Stimulated activated CD8-positive, alpha-beta memory T cell treated with anti-CD3 and anti-CD28 coated beads, Interleukin-15, amount 100 ng/mL, for 24 hours (primary cell): ENCODE results near the gene CARNS1.

ENCODE experiments used
- DNase-seq: peaks from one replicate; pipeline ENCODE4 v3.0.0-alpha.2; 2020; ENCODE audit warnings: low read depth

CARNS1 gene

DNA sequence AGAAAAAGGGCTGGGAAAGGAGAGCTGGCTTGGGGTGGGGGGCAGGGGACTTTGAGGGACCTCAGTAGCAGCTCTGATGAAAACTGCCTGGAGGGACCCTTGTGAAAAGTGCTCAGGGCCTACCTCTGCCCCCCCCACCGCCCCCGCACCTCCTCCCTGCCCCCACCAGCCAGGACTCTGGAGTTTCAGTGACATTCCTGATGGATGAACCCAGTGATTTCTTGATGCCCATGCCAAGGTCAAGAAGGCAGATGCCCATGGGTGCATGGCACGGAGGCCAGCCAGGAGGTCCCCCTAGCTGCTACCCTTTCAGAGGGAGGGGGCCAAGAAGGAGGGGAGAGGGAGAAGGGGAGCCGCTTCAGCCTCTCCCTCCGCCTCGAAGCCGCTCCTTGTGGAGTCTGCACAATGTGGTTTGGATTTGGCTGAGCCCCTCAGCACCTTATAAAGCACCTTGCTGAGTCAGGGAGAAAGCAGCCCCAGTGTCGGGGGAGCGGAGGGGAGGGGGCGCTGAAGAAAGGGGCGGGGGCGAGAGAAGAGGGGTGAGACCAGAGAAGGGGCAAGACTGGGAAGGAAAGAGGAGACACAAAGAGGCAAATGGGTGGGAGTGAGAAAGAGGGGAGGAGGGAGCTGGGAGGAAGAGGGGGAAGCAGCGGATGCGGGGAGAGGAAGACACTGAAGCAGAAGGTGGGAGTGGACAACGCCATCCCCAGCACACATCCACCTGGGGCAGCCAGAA lies 40.0 kb upstream of the CARNS1 start:
- DNase-seq, result no peak

DNA sequence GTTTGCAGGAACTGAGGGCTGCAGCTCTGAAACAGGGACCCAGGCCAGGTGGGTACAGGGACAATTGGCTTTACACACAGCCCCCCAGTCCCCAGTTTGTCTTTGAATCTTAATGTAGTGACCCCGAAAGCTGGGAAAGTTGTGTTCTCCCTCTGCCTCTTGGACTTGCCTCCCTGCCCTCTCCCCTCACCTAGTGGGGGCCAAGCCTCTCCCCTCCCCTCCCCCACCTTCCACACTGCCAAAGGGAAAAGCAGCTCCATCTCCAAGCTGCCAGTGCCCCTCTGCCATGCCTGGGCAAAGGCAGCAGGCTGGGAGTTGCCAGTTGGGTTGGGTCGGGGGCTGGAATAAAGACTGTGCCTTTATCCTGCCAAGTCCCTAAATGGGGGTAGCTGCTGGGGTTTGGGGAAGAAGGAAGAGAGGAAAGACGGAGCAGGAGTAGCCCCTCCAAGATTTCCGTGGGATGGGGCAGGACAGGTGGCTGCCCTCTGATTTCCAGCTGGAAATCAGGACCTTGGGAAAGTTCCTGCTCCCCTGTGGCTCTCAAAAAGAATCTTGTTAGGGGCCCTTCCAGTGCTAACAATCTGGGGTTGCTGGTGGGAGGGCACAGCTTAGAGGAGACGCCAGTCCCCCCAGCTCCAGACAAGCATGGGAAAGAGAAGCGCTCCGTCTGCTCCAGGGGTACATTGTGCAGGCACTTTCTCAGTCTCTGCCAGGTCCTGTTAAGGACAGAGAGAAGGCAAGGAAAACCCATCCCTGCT lies 39.2 kb upstream of the CARNS1 start:
- no peak for DNase-seq

DNA sequence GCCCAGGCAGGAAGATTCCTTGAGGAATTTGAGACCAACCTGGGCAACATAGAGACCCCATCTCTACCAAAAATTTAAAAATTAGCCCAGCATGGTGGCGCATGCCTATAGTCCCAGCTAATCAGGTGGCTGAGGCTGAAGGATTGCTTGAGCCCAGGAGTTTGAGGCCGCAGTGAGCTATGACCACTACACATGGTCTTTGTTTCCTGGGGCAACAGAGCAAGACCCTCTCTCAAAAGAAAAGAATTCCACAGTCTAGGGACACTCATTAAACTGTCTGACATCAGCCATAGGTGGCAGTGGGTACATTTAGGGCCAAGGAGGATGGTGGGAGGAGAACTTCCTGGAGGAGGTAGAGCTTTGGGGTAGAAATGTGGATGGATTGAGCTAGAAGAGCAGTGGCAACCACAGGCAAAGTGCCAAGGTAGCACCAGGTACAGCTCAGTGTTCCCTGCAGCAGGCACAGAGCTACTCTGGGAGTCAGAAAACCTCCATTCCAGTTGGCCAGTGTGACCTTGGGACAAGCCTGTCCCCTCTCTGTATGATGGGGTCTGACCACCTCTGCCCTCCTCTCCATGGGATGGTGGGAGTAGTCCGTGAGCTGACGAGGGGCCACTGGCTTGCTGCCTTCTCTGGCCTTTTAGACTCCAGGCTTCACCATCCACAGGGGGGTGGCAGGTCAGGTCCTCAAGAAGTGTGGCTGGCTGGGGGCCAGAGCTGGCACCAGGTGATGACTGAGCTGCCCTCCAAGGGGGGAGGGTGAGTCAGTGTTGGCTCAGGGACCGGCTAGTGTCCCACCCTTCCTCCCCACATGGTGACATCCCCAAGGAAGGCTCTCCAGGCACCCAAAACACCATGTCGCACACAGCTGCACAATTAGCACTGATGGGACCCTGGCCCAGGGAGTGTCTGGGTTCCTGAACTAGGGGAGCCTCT lies 38.3 kb upstream of the CARNS1 start:
- DNase-seq, result no peak

DNA sequence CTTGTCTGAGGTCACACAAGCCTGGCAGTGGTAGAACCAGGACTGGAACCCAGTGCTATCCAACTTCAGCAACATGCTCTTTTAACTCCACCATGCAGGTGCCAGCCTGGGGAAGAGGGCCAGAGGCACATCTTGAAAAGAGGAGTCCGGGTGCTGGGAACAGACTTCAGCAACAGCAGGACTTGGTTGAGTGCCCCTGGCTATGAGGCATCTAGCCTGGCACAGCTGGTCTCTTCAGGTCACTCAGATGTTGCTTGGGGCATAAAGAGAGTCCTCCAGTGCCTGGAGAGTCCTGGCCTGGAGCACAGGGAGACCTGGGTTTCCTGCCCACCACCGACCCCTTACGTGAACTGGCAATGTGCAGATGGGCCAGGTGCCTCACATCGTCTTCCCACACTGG lies 36.9 kb upstream of the CARNS1 start:
- DNase-seq, result no peak

DNA sequence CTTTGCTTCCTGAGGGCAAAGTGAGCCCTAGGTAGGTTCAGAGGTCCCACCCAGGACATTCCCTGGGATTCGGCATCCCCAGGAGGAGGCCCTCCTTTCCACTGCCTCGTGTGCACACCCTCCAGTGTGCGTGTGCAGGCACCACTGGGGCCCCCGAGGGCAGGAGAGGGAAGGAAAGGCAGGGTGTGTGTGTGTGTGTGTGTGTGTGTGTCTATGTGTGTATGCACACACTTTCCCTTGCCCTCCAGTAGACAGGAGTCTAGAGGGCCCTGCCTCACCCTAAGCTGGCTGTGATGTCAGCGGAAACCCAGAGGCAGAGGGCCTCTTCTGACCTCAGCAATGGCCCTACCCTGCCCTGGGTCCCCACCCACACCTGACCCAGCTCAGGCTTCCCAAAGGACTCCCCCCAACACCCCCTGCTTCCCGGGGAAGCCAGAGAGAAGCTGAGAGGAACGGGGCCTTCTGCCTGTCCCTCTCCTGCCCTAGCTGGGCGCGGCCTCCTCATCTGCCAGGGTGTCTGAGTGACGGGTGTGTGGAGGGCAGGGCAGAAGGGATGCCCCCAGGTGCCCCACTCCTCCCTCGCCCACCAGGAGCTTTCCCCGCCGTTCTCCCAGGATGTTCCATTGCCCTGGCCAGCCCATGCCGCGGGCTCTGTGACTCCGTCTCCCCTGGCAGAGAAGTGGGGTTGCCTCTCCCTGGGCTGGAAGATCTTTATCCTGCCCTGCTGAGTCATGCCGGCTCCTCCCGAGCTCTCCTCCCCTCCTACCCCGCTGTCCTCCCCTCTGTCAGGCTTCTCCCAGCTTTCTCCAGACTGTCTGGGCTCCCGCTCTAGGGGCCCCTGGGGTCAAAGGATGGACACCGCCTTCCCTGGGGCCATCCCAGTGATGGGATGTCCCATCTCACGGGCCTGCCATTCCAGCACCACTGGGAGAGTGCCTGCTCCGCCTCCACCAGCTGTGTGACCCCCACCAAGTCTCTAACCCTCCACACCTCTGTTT lies 36.1 kb upstream of the CARNS1 start:
- DNase-seq, result no peak

DNA sequence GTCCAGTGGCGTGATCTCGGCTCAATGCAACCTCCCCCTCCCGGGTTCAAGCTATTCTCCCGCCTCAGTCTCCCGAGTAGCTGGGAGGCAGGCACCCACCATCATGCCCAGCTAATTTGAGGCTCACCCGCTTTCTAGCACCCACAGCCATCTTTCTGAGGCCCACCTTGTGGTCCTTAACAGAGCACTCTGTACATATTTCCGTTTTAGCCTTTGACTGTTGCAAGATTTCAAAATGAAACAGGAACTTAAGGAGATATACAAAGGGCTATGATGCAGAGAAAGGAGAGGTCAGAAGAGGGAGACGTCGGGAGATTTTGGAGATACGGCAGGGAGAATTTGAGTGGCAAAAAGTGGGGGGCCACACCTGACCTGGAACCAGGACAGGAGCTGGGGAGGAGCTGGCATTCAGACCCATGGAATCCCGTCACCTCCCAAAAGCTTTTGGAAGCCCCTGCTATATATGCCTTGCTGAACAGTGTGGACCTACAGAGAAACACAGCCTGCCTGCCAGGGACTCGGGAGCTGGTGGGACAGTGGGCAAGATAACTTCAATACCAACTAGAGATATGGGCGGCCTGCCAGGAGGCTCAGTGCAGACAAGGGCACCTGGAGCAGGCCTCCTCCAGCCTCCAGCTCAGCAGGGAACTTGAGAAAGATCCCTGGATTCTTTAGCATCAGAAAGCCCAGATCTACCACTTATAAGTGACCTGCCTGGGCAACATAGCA lies 34.1 kb upstream of the CARNS1 start:
- no peak for DNase-seq

DNA sequence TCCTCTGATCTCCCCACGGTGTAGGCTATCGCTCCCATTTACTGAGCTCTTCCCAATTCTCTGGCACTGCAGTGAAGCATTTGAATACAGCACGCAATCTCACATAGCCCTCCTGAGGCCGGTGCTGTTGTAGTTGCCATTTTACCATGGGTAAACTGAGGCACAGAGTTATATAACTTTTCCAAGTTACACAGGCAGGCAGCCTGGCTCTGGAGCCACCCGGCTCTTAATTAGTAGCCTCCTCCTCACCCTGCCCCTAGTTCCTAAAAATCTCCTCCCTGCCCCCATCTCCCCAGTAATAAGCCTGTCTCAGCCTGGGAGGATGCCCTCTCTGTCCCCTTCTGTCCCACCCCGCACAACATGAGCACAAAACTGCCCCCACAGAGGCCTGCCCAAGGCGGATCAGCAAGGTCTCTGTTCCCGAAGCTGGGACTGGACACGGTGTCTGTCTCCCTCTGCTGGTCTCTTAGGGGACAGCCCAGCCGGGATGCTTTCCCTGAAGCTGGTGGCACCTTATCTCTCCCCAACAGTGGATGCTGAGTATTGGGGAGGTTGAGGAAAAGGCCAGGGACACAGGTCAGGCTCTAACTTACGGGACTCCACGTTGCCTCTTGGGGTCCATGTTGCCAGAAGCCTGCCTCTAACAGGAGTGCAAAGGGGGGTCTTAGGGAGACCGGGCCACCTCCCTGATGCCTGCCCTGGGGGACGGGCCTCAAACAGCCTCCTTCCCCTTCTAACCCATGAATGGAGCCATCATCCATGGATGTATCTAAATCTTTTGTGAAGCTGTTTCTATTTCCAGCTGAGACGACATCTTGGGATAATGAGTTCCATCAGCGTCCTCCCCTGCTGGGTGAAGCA lies 33.0 kb upstream of the CARNS1 start:
- DNase-seq, result peak; percentile 54

DNA sequence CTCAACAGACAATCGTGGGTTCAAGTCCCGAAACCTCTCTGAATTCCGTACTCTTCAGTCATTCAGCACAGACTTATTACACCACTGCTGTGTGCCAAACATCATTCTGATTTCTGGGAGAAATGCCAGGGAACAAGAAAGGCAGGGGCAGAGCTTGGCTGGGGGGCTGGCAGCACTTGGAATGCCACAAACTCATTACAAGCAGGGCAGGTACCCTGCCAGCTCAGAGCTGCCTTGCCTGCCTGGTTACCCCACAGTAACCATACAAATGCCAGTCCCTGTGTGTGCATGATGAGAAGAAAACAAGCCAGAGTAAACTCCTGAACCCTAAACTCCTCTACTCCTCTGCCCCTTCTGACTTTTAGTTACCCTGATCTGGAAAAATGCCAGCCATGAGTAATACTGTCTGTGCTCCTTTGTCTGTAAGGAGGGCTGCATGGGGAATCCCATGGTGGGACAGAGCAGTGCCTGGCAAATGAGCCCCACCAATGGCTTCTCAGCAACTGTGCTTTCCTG lies 30.6 kb upstream of the CARNS1 start:
- no peak for DNase-seq

DNA sequence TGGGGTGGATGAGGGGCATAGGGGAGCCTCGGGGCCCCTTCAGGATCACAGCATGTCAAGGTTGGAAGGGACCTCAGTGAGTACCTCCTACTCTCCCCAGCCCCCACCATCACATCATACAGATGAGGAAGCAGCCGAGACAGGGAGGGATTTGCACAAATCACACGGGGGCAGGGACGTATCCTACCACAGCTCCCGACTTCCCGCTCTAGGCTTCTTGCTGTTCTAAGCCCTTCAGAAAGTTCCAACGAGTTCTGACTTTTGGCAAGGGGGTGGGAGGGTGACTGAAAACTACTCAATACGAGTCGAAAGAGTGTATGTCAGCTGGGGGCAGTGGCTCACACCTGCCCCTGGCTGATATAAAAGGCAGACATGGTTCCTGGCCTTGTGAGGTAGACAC lies 28.4 kb upstream of the CARNS1 start:
- no peak for DNase-seq

DNA sequence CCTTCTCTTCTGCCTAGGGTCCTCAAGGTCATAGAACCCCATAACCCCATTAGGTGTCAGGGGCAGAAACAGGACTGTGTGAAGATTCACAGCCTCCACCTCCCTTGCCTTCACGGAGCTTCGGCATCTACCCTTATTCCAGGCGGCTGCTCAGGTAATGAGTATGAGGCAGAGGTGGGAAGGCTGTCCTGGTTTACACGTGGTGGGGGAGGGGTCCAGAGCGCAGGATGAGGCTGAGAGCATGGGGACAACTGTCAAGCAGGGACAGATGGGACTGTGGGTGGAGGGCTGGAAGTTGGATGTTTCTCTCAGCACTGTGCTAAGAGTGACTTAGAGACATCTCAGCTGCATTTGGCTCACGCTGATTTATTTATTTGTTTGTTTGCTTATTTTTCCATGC lies 28.0 kb upstream of the CARNS1 start:
- DNase-seq, result no peak

DNA sequence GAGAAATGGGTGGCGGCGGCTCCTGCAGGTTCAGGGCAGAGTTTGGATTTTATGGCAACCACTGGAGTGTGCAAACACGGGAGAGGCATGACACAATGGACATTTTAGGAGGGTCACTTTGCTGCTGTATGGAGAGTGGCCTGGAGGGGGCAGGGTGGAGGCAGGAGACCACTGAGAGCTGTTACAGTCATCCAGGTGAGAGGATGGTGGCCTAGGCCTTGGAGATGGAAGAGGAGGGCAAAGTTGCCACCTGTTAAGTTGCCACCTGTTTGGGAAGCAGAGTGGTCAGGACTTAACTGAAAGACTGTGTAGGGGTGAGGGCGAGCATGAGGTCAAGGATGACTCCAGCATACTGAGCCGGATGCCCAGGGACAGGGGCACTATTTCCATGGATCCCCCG lies 26.0 kb upstream of the CARNS1 start:
- no peak for DNase-seq

DNA sequence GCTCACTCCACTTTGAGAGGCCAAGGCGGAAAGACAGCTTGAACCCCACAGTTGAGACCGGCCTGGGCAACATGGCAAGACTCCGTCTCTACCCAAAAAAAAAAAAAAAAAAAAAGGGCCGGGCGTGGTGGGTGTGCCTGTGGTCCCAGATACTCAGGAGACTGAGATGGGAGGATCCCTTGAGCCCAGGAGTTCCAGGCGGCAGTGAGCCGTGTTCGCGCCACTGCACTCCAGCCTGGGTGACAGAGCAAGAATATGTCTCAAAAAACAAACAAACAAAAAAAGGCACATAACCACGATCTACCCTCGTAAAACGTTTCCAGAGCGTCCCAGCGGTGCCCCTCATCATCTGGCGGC lies 24.6 kb upstream of the CARNS1 start:
- DNase-seq, result no peak

DNA sequence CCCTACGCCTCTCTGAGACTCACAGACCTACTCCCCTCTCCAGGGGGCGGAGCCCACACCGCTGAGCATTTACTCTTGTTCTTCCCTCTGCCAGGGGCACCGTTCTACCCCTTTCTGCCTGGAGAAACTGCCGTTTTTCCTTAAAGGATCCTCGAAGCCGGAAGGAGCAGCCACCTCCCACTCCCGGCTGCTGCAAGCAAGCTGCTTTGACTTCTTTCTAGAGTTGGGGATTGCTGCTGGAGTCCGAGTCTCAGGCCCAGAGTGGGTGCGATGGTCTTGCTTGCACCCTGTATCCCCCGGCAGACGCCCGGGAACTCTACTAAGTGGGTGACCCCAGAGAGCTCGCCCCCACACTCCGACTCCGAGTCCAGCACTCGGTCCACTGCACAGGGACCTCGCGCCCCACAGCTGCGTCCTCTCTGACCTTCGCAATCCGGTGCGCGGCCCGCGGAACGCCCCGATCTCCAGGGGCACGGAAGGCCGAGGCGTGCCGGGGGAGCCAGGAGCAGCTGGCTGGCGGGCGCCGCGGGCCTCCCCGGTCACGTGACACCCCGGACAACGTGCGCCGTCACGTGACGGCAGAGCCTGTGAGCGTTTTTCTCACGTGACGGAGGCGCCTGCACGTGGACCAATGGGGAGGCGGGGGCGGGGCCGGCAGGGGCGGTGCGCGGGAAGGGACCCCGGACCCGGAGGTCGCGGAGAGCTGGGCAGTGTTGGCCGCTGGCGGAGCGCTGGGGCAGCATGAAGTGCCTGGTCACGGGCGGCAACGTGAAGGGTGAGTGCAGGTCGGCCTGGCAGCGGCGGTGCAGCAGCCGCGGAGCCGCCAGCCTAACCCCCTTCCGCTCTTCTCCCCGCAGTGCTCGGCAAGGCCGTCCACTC lies 23.9 kb upstream of the CARNS1 start, which contains the start of gene RAD9A:
RAD9A (plus strand) TSS at position 683 of the 879 bp plus-strand sequence; CDS start at position 742, 59 bp downstream.
- peak; percentile 92 for DNase-seq

DNA sequence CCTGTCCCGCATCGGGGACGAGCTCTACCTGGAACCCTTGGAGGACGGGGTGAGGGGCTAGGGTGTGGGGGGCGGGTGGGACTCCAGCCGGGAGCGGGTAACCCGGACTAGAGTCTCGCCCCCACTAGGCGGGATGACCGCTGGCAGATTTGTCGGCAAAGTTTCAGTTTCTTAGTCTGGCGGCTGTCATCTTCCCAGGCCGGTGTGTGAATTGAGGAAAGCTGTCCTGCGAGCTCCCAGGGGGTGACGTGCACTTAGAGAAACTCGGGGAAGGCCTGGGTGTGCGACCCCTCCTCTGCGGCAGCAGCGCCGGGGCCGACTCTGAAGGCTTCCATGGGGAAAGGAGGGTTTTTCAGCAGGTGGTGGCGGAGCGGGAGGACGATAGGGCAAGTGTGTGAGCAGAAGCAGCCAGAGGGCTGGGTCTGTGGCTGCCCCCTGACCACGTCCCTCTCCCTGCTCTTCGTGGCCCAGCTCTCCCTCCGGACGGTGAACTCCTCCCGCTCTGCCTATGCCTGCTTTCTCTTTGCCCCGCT lies 23.2 kb upstream of the CARNS1 start:
- DNase-seq, result no peak

DNA sequence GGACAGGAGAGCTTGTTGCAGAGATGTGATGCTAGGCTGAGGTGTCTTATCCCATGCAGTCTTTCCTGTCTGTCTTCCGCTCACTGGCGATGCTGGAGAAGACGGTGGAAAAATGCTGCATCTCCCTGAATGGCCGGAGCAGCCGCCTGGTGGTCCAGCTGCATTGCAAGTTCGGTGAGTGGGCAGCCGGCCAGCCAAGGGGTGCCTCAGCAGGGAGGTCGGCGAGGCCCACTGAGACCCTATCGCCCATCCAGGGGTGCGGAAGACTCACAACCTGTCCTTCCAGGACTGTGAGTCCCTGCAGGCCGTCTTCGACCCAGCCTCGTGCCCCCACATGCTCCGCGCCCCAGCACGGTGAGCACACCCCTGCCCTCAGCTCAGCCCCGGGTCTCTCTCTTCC lies 22.0 kb upstream of the CARNS1 start:
- no peak for DNase-seq

DNA sequence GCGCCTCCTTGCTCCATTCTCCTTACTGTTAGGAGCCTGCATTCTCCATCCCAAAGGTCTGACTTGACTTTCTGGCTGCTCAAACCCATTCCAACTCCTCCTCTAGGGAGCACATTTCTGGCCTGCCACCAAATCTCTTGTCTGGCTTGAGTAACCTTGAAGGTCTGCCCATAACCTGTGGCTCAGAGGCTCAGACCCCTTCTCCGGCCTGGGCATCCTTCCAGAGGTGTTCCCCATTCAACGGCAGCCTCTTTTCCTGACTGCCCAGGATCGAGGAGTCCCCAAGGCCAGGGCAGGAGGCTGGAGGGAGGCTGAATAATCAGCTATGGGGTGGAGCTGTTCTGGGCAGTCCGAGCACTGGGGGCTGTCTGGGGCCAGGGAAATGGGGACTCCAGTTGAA lies 21.5 kb upstream of the CARNS1 start:
- DNase-seq, result no peak

DNA sequence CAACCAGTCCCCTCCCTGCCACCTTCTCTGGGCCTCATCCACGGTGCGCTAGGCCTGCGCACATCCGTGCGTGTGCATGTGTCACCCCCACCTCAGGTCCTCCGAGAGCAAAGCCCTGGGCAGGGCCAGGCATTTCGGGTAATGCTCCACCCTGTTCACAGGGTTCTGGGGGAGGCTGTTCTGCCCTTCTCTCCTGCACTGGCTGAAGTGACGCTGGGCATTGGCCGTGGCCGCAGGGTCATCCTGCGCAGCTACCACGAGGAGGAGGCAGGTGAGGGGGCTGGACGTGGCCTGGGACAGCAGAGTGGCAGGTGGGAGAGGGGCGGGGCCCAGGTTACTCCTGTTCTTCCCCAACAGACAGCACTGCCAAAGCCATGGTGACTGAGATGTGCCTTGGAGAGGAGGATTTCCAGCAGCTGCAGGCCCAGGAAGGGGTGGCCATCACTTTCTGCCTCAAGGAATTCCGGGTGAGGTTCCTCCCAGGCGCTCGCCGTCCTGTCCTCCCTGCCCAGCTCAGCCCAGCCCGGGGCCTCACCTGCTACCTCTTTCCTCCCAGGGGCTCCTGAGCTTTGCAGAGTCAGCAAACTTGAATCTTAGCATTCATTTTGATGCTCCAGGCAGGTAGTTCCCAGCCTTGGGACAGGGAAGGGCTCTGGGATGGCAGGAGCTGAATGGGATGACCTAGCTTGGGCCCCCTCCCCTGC lies 19.8 kb upstream of the CARNS1 start:
- no peak for DNase-seq

DNA sequence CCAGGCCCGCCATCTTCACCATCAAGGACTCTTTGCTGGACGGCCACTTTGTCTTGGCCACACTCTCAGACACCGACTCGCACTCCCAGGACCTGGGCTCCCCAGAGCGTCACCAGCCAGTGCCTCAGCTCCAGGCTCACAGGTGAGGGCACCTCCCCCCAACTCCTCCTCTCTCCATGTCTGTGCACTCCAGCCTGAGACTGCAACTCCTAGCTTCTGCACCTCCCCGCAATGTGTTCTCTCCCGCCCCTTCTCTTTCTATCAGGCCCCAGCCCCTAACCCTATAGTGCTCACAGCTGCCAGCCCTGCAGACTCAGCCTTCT lies 19.3 kb upstream of the CARNS1 start:
- DNase-seq, result no peak
